GM23338 (cell line): ENCODE results near the gene CDH23. TPM values are rescaled to one million over a fixed set of nuclear protein-coding genes. Genes with fewer than 3 reads are reported as not detected.

Experiments
- ATAC-seq: fragments of 200-7000 bp; cut with Tn5 transposase; 3 replicates; pipeline ENCODE4 v1.9.1; 2020
- DNase-seq: peaks from one replicate; pipeline ENCODE4 v3.0.0-alpha.2; 2015; ENCODE audit warnings: low spot score
- H2AFZ ChIP-seq: fragments of 200-600 bp; sonication (generic); 2 replicates; pipeline ENCODE4 v1.8.0; 2016; ENCODE audit warnings: antibody characterized with exemption, mild to moderate bottlenecking, moderate library complexity
- H3F3A ChIP-seq: fragments of 200-600 bp; sonication (generic); replicated peaks from 2 replicates; pipeline ENCODE4 v1.8.0; 2017; ENCODE audit warnings: antibody characterized with exemption, mixed run types, low read depth
- H3K27ac ChIP-seq: fragments of 200-600 bp; sonication (generic); 2 replicates; pipeline ENCODE4 v1.6.1; 2016; ENCODE audit warnings: low read depth
- H3K27me3 ChIP-seq: fragments of 200-600 bp; sonication (generic); 2 replicates; pipeline ENCODE4 v1.8.0; 2016; ENCODE audit warnings: mild to moderate bottlenecking, mixed run types, moderate library complexity; ENCODE audit not compliant: insufficient read depth
- H3K36me3 ChIP-seq: fragments of 200-600 bp; sonication (generic); 2 replicates; pipeline ENCODE4 v1.8.0; 2016; ENCODE audit warnings: mild to moderate bottlenecking; ENCODE audit not compliant: insufficient read depth
- H3K4me1 ChIP-seq: fragments of 200-600 bp; sonication (generic); 2 replicates; pipeline ENCODE4 v1.8.0; 2016; ENCODE audit warnings: mild to moderate bottlenecking, moderate library complexity; ENCODE audit not compliant: insufficient read depth
- H3K4me2 ChIP-seq: fragments of 200-600 bp; sonication (generic); 2 replicates; pipeline ENCODE4 v1.7.1; 2017; ENCODE audit warnings: mixed run types
- H3K4me3 ChIP-seq: fragments of 200-600 bp; sonication (generic); 2 replicates; pipeline ENCODE4 v1.6.1; 2016; ENCODE audit warnings: mixed run types
- H3K79me2 ChIP-seq: fragments of 200-600 bp; sonication (generic); replicated peaks from 2 replicates; pipeline ENCODE4 v1.8.0; 2017; ENCODE audit warnings: mild to moderate bottlenecking; ENCODE audit not compliant: insufficient read depth
- H3K9me2 ChIP-seq: fragments of 200-600 bp; sonication (generic); 2 replicates; pipeline ENCODE4 v1.8.0; 2017; ENCODE audit not compliant: insufficient read depth
- H4K20me1 ChIP-seq: fragments of 200-600 bp; sonication (generic); replicated peaks from 2 replicates; pipeline ENCODE4 v1.8.0; 2017; ENCODE audit warnings: mild to moderate bottlenecking; ENCODE audit not compliant: insufficient read depth
- H3K27ac Mint-ChIP-seq: 2 replicates; pipeline ENCODE4 v1.8.0; 2020; ENCODE audit warnings: inconsistent platforms, mild to moderate bottlenecking, moderate library complexity, mixed read lengths
- H3K27me3 Mint-ChIP-seq: 3 replicates; pipeline ENCODE4 v1.8.0; 2022; ENCODE audit warnings: low read depth, mild to moderate bottlenecking, moderate library complexity, mixed read lengths, inconsistent platforms; ENCODE audit not compliant: insufficient read depth, poor library complexity
- H3K36me3 Mint-ChIP-seq: 3 replicates; pipeline ENCODE4 v1.8.0; 2021; ENCODE audit warnings: low read depth, mild to moderate bottlenecking, inconsistent platforms, moderate library complexity, mixed read lengths
- H3K4me1 Mint-ChIP-seq: 3 replicates; pipeline ENCODE4 v1.8.0; 2020; ENCODE audit warnings: mild to moderate bottlenecking, inconsistent platforms, mixed read lengths
- H3K4me3 Mint-ChIP-seq: 3 replicates; pipeline ENCODE4 v1.8.0; 2021; ENCODE audit warnings: moderate library complexity, mild to moderate bottlenecking, inconsistent platforms, mixed read lengths
- H3K9me3 Mint-ChIP-seq: 3 replicates; pipeline ENCODE4 v1.8.0; 2020; ENCODE audit warnings: moderate library complexity, mild to moderate bottlenecking, inconsistent platforms, mixed read lengths
- CTCF ChIP-seq, 2 experiments: fragments of 200-600 bp in 1 of 2; sonication (generic) in 1 of 2; conservative IDR thresholded peaks; 2 replicates each; pipeline versions ENCODE4 v1.5.1 to v1.6.1; 2016 to 2017; ENCODE audit warnings: antibody characterized with exemption in 2 of 2, low read depth in 2 of 2, mild to moderate bottlenecking in 2 of 2, moderate library complexity in 1 of 2
- ZNF114 ChIP-seq: fragments of 250-450 bp; sonication (Bioruptor Pico); IDR thresholded peaks from 2 replicates; pipeline ENCODE4 v1.5.0; 2020; ENCODE audit warnings: mild to moderate bottlenecking, moderate library complexity
- ZNF462 ChIP-seq: fragments of 250-450 bp; sonication (Bioruptor Pico); IDR thresholded peaks from 2 replicates; pipeline ENCODE4 v1.5.0; 2020; ENCODE audit warnings: mild to moderate bottlenecking, moderate library complexity
- polyA plus RNA-seq: library from polyadenylated mRNA; unstranded; fragments of >200 nt; fragmentation: Nextera tagmentation; extraction: Ambion mirVana; gene quantifications from 2 replicates; pipeline ENCODE4 v1.2.1, GENCODE V29; 2016
- total RNA-seq: library from RNA; depleted of rRNA; stranded (reverse); fragments of >200 nt; shearing (Covaris generic); gene quantifications from 2 replicates; pipeline ENCODE4 v1.2.3, GENCODE V29; 2014

The CDH23 gene
- total and polyA plus RNA-seq, 2 experiments from 2014 or later, result 0.95 to 4.3 TPM

- Mint-ChIP-seq H3K36me3 (no peaks in the 10 kb centered on the region), H3K9me3 (no peaks in the 10 kb centered on the region), H3K27ac (no peak overlapping the region), H3K4me1 (peaks cover 12% of the 10 kb centered on the region; the same call in 2 of the 3 replicates), H3K4me3 (no peak overlapping the region), H3K27me3 (peaks cover 7% of the 10 kb centered on the region)
- no peak for TF ChIP-seq ZNF462 (CRISPR knock-in tag)
- TF ChIP-seq ZNF114 (CRISPR knock-in tag), result no peak
- TF ChIP-seq CTCF (conservative IDR thresholded peaks at IDR 0.05; ENCODE audit: low read depth in 2 of 2), result peak; percentile 38 to 67
- DNase-seq, result peak; percentile 41
- Histone ChIP-seq H3K27me3 (no peaks in the 10 kb centered on the region), H2AFZ (no peak overlapping the region), H3K27ac (no peak overlapping the region), H3K4me2 (no peak overlapping the region), H3K4me3 (no peak overlapping the region), H3K9me2 (no peaks in the 10 kb centered on the region), H3K79me2 (no peaks in the 10 kb centered on the region), H3K4me1 (no peaks in the 10 kb centered on the region), H3K36me3 (no peaks in the 10 kb centered on the region), H3F3A (no peaks in the 10 kb centered on the region), H4K20me1 (no peaks in the 10 kb centered on the region)
- ATAC-seq, result peak; percentile 60
Observed at GRCh38 chr10:71522442-71523144, 125.9 kb downstream of the CDH23 start.
